ENCODE results near the gene KCNJ14.
A peak's percentile ranks its signal among the peaks of the same experiment; 100 is the strongest.

KCNJ14 gene

DNA sequence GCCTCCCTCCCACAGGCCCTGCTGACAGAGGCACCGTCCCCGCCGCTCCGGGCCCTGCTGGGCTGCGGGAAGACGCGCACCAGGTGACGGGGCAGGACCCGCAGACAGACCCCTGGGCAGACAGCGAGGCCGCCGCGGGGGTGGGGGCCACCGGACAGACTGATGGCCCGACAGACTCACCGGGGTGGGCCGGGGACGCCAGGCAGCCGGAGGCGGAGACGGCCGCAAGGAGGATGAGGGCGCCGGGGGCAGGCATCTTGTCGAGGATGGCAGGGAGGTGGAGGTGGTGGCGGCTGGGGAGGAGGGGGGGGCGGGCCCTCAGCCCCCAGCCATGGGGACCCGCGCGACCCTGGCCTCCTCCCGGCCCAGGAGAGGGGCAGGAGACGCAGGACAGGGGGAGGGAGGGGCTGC lies 56.0 kb downstream of the KCNJ14 start:
- no peak overlapping the region for H2BK12ac ChIP-seq (ENCODE audit: low read length)
- peak overlapping the region; percentile 82 for H3K23ac ChIP-seq (ENCODE audit: low read depth, low read length, poor library complexity)
- H3K9me3 ChIP-seq (replicated peaks in 1 of 2; ENCODE audit: control insufficient read depth in 2 of 2, insufficient read depth in 1 of 2, low read depth in 1 of 2, low read length in 2 of 2): no peaks in the 10 kb centered on the region
- no peak for DNase-seq (ENCODE audit: low spot score)
- peaks cover 0 to 18% (median 15%) of the 10 kb centered on the region in 3 experiments for H3K27me3 ChIP-seq (ENCODE audit: control insufficient read depth in 3 of 3, insufficient read depth in 3 of 3, low read depth in 1 of 3, low read length in 3 of 3)
- H3K4me3 ChIP-seq (ENCODE audit: low read length in 2 of 2): peak overlapping the region; percentile 26 to 77
- no peak overlapping the region for H2BK5ac ChIP-seq (ENCODE audit: low read length)
- H3K36me3 ChIP-seq (replicated peaks in 1 of 2; ENCODE audit: control insufficient read depth in 2 of 2, insufficient read depth in 2 of 2, low read length in 2 of 2): no peaks in the 10 kb centered on the region
- H3K9ac ChIP-seq (ENCODE audit: low read depth, low read length, poor library complexity): peak overlapping the region; percentile 82
- H3K4ac ChIP-seq (ENCODE audit: low read length): no peak overlapping the region
- no CpG with 5 or more reads among the region's 32 CpGs for WGBS, 2 donors (ENCODE audit: extremely low coverage in 2 of 2, insufficient read length in 2 of 2, insufficient replicate concordance in 1 of 2)
- peak overlapping the region; percentile 76 for H2AFZ ChIP-seq (ENCODE audit: low read length)
- peak overlapping the region; percentile 84 for H3K4me2 ChIP-seq (ENCODE audit: insufficient read depth, low read length, poor library complexity, severe bottlenecking)
- H4K8ac ChIP-seq (ENCODE audit: low read depth, low read length): no peak overlapping the region
- no peak overlapping the region for H2AK5ac ChIP-seq (ENCODE audit: low read depth, low read length)
- H3K79me1 ChIP-seq (ENCODE audit: low read depth, low read length): peaks cover 1% of the 10 kb centered on the region
- H3K18ac ChIP-seq (ENCODE audit: low read length): peak overlapping the region; percentile 96
- no peak overlapping the region for H3K27ac ChIP-seq (replicated peaks; ENCODE audit: low read length)
- H3K4me1 ChIP-seq (ENCODE audit: control insufficient read depth in 2 of 2, insufficient read depth in 1 of 2, low read depth in 1 of 2, low read length in 2 of 2): peaks cover 4 to 10% of the 10 kb centered on the region in 2 donors
- H2BK120ac ChIP-seq (ENCODE audit: low read depth, low read length): no peak overlapping the region
- H2BK15ac ChIP-seq (ENCODE audit: low read length): no peak overlapping the region
- H3K14ac ChIP-seq (ENCODE audit: low read length): peak overlapping the region; percentile 95
- H4K91ac ChIP-seq (ENCODE audit: low read depth, low read length, poor library complexity): no peak overlapping the region

DNA sequence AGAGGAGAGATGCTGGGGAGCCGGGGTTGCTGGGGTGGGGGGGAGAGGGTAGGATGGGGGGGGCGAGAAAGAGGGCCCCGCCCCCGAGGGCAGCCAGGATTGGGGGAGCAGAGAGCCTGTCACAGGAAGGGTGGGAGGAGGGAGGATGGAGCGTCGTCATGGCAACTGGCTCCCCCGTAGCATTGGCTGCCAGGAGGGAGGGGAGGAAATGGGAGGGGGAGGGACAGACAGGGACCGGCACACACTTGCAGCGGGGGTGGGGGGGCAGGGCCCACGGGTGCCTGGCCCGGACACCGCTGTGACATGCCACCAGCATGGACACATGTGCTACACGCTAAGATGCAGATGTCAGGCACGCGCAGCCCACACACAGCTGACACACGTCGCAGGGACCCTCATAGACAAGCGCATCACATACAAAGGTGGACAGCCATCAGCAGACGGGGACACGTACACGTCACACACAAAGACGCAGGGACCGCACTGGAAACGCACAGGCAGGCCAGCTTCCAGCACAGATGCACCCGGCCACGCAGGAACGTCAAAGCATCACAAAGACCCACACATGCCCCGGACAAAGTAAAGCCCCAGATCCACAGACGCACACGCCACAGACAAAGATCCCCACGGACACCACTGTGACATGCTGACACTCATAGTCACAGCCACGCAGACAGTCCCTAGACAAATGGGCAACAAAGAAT lies 56.6 kb downstream of the KCNJ14 start, which contains the start of gene LMTK3:
TSS of gene LMTK3 (minus strand) at position 36 of the 704 bp plus-strand sequence. CDS start 259 bp downstream, outside the sequence.
- Histone ChIP-seq H2BK120ac (ENCODE audit: low read depth, low read length) (no peak within 1 kb of the TSS), H3K14ac (ENCODE audit: low read length) (peak within 1 kb of the TSS; percentile 95), H3K23ac (ENCODE audit: low read depth, low read length, poor library complexity) (peak within 1 kb of the TSS; percentile 82), H3K27me3 (ENCODE audit: control insufficient read depth in 3 of 3, insufficient read depth in 3 of 3, low read depth in 1 of 3, low read length in 3 of 3) (peaks cover 0 to 18% (median 15%) of the 10 kb centered on the region in 3 experiments), H3K79me1 (ENCODE audit: low read depth, low read length) (peaks cover 1% of the 10 kb centered on the region), H2AFZ (ENCODE audit: low read length) (peak within 1 kb of the TSS; percentile 76), H3K4me1 (ENCODE audit: control insufficient read depth in 2 of 2, insufficient read depth in 1 of 2, low read depth in 1 of 2, low read length in 2 of 2) (peaks cover 4 to 11% of the 10 kb centered on the region in 2 donors), H3K9ac (ENCODE audit: low read depth, low read length, poor library complexity) (peak within 1 kb of the TSS; percentile 82), H2BK12ac (ENCODE audit: low read length) (no peak within 1 kb of the TSS), H3K36me3 (replicated peaks in 1 of 2; ENCODE audit: control insufficient read depth in 2 of 2, insufficient read depth in 2 of 2, low read length in 2 of 2) (no peaks in the 10 kb centered on the region), H2AK5ac (ENCODE audit: low read depth, low read length) (peak within 1 kb of the TSS; percentile 64), H2BK5ac (ENCODE audit: low read length) (no peak within 1 kb of the TSS), H3K27ac (replicated peaks; ENCODE audit: low read length) (no peak within 1 kb of the TSS), H2BK15ac (ENCODE audit: low read length) (peak within 1 kb of the TSS; percentile 12), H4K91ac (ENCODE audit: low read depth, low read length, poor library complexity) (peak within 1 kb of the TSS; percentile 4), H4K8ac (ENCODE audit: low read depth, low read length) (no peak within 1 kb of the TSS), H3K9me3 (replicated peaks in 1 of 2; ENCODE audit: control insufficient read depth in 2 of 2, insufficient read depth in 1 of 2, low read depth in 1 of 2, low read length in 2 of 2) (no peaks in the 10 kb centered on the region), H3K4me3 (ENCODE audit: low read length in 2 of 2) (peak within 1 kb of the TSS; percentile 26 to 77), H3K18ac (ENCODE audit: low read length) (peak within 1 kb of the TSS; percentile 96), H3K4me2 (ENCODE audit: insufficient read depth, low read length, poor library complexity, severe bottlenecking) (peak within 1 kb of the TSS; percentile 84), H3K4ac (ENCODE audit: low read length) (no peak within 1 kb of the TSS)
- WGBS, 2 donors (ENCODE audit: extremely low coverage in 2 of 2, insufficient read length in 2 of 2, insufficient replicate concordance in 1 of 2): no CpG with 5 or more reads among the region's 32 CpGs
- no peak for DNase-seq (ENCODE audit: low spot score)

DNA sequence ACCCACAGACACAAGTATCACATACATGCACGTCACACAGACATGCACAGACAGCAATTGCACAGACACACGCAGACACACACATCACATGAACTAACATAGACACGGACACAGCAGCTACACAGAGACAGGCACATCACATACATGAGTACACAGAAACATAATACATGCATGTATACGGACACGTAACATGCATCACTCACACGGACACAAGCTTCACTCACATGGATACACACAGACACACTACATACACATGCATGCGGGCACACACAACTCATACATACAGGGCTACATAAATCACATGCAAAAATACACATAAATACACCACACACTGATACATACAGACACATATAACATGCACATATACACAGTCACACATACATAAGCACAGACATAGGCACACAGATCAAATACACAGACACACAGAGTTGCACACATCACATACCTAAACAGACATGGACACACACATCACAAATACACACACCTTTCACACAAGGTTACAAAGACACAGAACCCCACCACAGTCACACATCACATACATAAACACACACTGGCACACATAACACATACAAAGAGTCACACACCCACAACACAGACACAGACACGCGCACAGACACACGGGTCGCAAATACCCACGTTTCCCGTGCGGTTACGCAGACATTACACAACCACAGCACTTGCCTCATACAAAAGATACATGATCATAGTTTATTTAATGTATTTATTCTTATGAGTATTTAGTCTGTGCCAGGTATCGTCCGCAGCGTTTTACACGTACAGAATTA lies 57.3 kb downstream of the KCNJ14 start:
- WGBS, 2 donors (ENCODE audit: extremely low coverage in 2 of 2, insufficient read length in 2 of 2, insufficient replicate concordance in 1 of 2): no CpG with 5 or more reads among the region's 19 CpGs

More for the DNA sequence above, 57.3 kb downstream of the KCNJ14 start:
- Histone ChIP-seq H3K4me2 (ENCODE audit: insufficient read depth, low read length, poor library complexity, severe bottlenecking) (no peak overlapping the region), H3K36me3 (replicated peaks in 1 of 2; ENCODE audit: control insufficient read depth in 2 of 2, insufficient read depth in 2 of 2, low read length in 2 of 2) (no peaks in the 10 kb centered on the region), H2BK5ac (ENCODE audit: low read length) (no peak overlapping the region), H3K23ac (ENCODE audit: low read depth, low read length, poor library complexity) (no peak overlapping the region), H3K14ac (ENCODE audit: low read length) (peak overlapping the region; percentile 2), H2BK120ac (ENCODE audit: low read depth, low read length) (no peak overlapping the region), H3K9me3 (replicated peaks in 1 of 2; ENCODE audit: control insufficient read depth in 2 of 2, insufficient read depth in 1 of 2, low read depth in 1 of 2, low read length in 2 of 2) (no peaks in the 10 kb centered on the region), H3K27ac (replicated peaks; ENCODE audit: low read length) (no peak overlapping the region), H4K91ac (ENCODE audit: low read depth, low read length, poor library complexity) (peak overlapping the region; percentile 4), H2BK12ac (ENCODE audit: low read length) (no peak overlapping the region), H3K4ac (ENCODE audit: low read length) (no peak overlapping the region), H3K27me3 (ENCODE audit: control insufficient read depth in 3 of 3, insufficient read depth in 3 of 3, low read depth in 1 of 3, low read length in 3 of 3) (peaks cover 0 to 18% (median 15%) of the 10 kb centered on the region in 3 experiments), H3K4me3 (ENCODE audit: low read length in 2 of 2) (peak overlapping the region in 1 of 2 donors; percentile 4), H3K9ac (ENCODE audit: low read depth, low read length, poor library complexity) (peak overlapping the region; percentile 5), H3K79me1 (ENCODE audit: low read depth, low read length) (peaks cover 1% of the 10 kb centered on the region), H4K8ac (ENCODE audit: low read depth, low read length) (no peak overlapping the region), H3K4me1 (ENCODE audit: control insufficient read depth in 2 of 2, insufficient read depth in 1 of 2, low read depth in 1 of 2, low read length in 2 of 2) (peaks cover 4 to 11% of the 10 kb centered on the region in 2 donors), H2AK5ac (ENCODE audit: low read depth, low read length) (no peak overlapping the region), H2AFZ (ENCODE audit: low read length) (no peak overlapping the region), H2BK15ac (ENCODE audit: low read length) (no peak overlapping the region), H3K18ac (ENCODE audit: low read length) (no peak overlapping the region)
- no peak for DNase-seq (ENCODE audit: low spot score)

All from neuronal stem cell (in vitro differentiated cells).